Trophoblast cell (in vitro differentiated cells and primary cell): Measurements from ENCODE around the gene MMP12.
"Not testable (repeated sequence)": the region's sequence is repeated elsewhere in the genome, so short reads cannot be mapped to it uniquely, and the experiment has no call there.

Source experiments
- DNase-seq, 2 donors: peaks; one replicate each; pipeline ENCODE4 v3.0.0-alpha.2; 2016
- H2AFZ ChIP-seq: 2 replicates; pipeline ENCODE4 v1.6.1; 2013; ENCODE audit warnings: low read length, moderate library complexity, mild to moderate bottlenecking; ENCODE audit not compliant: insufficient read depth, poor library complexity
- H2AK5ac ChIP-seq: 2 replicates; pipeline ENCODE4 v1.6.1; 2013; ENCODE audit warnings: mild to moderate bottlenecking, low read length
- H2BK120ac ChIP-seq: 2 replicates; pipeline ENCODE4 v1.6.1; 2013; ENCODE audit warnings: low read length, mild to moderate bottlenecking, moderate library complexity; ENCODE audit not compliant: insufficient read depth, poor library complexity
- H2BK12ac ChIP-seq: 2 replicates; pipeline ENCODE4 v1.6.1; 2013; ENCODE audit warnings: mild to moderate bottlenecking, low read length, moderate library complexity
- H2BK5ac ChIP-seq: 2 replicates; pipeline ENCODE4 v1.6.1; 2013; ENCODE audit warnings: low read length, low read depth, moderate library complexity, mild to moderate bottlenecking; ENCODE audit not compliant: poor library complexity
- H3K14ac ChIP-seq: 2 replicates; pipeline ENCODE4 v1.6.1; 2013; ENCODE audit warnings: mild to moderate bottlenecking, low read length
- H3K18ac ChIP-seq: 2 replicates; pipeline ENCODE4 v1.6.1; 2013; ENCODE audit warnings: mild to moderate bottlenecking, low read length
- H3K23ac ChIP-seq: 2 replicates; pipeline ENCODE4 v1.6.1; 2013; ENCODE audit warnings: low read length
- H3K27ac ChIP-seq: 2 replicates; pipeline ENCODE4 v1.5.1; 2013; ENCODE audit warnings: low read depth, mild to moderate bottlenecking, inconsistent platforms, low read length, moderate library complexity
- H3K27me3 ChIP-seq: 2 replicates; pipeline ENCODE4 v1.6.1; 2013; ENCODE audit warnings: inconsistent platforms, mild to moderate bottlenecking, low read length, moderate library complexity; ENCODE audit not compliant: insufficient read depth
- H3K36me3 ChIP-seq, 2 experiments: 1 replicate in 1 of 2; 2 replicates in 1 of 2; pipeline ENCODE4 v1.6.1; 2013; ENCODE audit warnings: low read length in 2 of 2, mild to moderate bottlenecking in 2 of 2, moderate library complexity in 1 of 2; ENCODE audit not compliant: insufficient read depth in 2 of 2, control insufficient read depth in 1 of 2
- H3K4ac ChIP-seq: 2 replicates; pipeline ENCODE4 v1.6.1; 2013; ENCODE audit warnings: low read depth, mild to moderate bottlenecking, low read length, moderate library complexity
- H3K4me1 ChIP-seq, 2 experiments: 1 replicate in 1 of 2; 2 replicates in 1 of 2; pipeline ENCODE4 v1.6.1; 2013; ENCODE audit warnings: low read length in 2 of 2, mild to moderate bottlenecking in 2 of 2, moderate library complexity in 1 of 2; ENCODE audit not compliant: insufficient read depth in 2 of 2, control insufficient read depth in 1 of 2
- H3K4me2 ChIP-seq: 2 replicates; pipeline ENCODE4 v1.6.1; 2013; ENCODE audit warnings: inconsistent platforms, mild to moderate bottlenecking, low read length, moderate library complexity
- H3K4me3 ChIP-seq: 2 replicates; pipeline ENCODE4 v1.5.1; 2013; ENCODE audit warnings: mild to moderate bottlenecking, low read depth, low read length, inconsistent platforms
- H3K79me1 ChIP-seq: one replicate; pipeline ENCODE4 v1.6.1; 2013; ENCODE audit warnings: low read length
- H3K79me2 ChIP-seq: 2 replicates; pipeline ENCODE4 v1.6.1; 2013; ENCODE audit warnings: low read length, mild to moderate bottlenecking; ENCODE audit not compliant: control insufficient read depth, insufficient read depth, poor library complexity
- H3K9ac ChIP-seq: 2 replicates; pipeline ENCODE4 v1.6.1; 2013; ENCODE audit warnings: mild to moderate bottlenecking, low read length
- H3K9me3 ChIP-seq: 2 replicates; pipeline ENCODE4 v1.6.1; 2013; ENCODE audit warnings: low read depth, mild to moderate bottlenecking, control low read depth, inconsistent platforms, low read length; ENCODE audit not compliant: insufficient read depth
- H4K12ac ChIP-seq: 2 replicates; pipeline ENCODE4 v1.6.1; 2013; ENCODE audit warnings: low read depth, mild to moderate bottlenecking, low read length, moderate library complexity
- H4K8ac ChIP-seq: 2 replicates; pipeline ENCODE4 v1.6.1; 2013; ENCODE audit warnings: low read depth, mild to moderate bottlenecking, low read length, moderate library complexity
- H4K91ac ChIP-seq: one replicate; pipeline ENCODE4 v1.6.1; 2013; ENCODE audit warnings: low read depth, mild to moderate bottlenecking, low read length, moderate library complexity
- WGBS: extraction: QIAGEN DNeasy Blood & Tissue Kit; methylation state at CpG from one replicate; pipeline ENCODE4 v1.1.7; 2013; ENCODE audit warnings: missing lambda C conversion rate; ENCODE audit not compliant: insufficient read length, insufficient coverage; ENCODE audit errors: extremely low coverage; 5-methylcytosine and 5-hydroxymethylcytosine counted together

MMP12 gene

DNA sequence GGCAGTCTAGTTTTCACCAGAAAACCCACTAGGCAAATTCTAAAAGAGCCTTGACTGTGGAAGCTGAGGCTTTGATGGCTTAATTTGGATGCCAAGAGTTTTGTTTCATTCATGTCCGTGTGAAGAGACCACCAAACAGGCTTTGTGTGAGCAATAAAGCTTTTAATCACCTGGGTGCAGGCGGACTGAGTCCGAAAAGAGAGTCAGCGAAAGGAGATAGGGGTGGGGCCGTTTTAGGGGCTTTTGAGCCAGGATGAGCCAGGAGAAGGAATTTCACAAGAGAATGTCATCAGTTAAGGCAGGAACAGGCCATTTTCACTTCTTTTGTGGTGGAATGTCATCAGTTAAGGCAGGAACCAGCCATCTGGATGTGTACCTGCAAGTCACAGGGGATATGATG lies 29.1 kb upstream of the MMP12 start:
- H3K9me3 ChIP-seq, H3K4ac ChIP-seq, H3K9ac ChIP-seq, H2BK12ac ChIP-seq, H2BK120ac ChIP-seq, H3K18ac ChIP-seq, H3K79me2 ChIP-seq, H3K79me1 ChIP-seq, H2BK5ac ChIP-seq, H2AFZ ChIP-seq, H2AK5ac ChIP-seq, H3K14ac ChIP-seq, H4K8ac ChIP-seq, DNase-seq, H3K27ac ChIP-seq, H3K4me3 ChIP-seq, H3K27me3 ChIP-seq, H4K91ac ChIP-seq, H3K4me2 ChIP-seq, H3K4me1 ChIP-seq, H3K36me3 ChIP-seq, H3K23ac ChIP-seq, H4K12ac ChIP-seq: not testable (repeated sequence)
- no CpG with 5 or more reads among the region's 5 CpGs for WGBS

- H4K8ac ChIP-seq = no peak overlapping the region
- no peak overlapping the region for H3K4ac ChIP-seq
- H2AK5ac ChIP-seq = no peak overlapping the region
- H3K18ac ChIP-seq = no peak overlapping the region
- H3K27ac ChIP-seq = no peak overlapping the region
- no peaks in the 10 kb centered on the region for H3K79me2 ChIP-seq
- no peak overlapping the region for H3K4me3 ChIP-seq
- no peak overlapping the region for H2BK120ac ChIP-seq
- H4K91ac ChIP-seq = no peak overlapping the region
- WGBS = no CpG with 5 or more reads among the region's 2 CpGs
- H2BK12ac ChIP-seq = no peak overlapping the region
- no peaks in the 10 kb centered on the region for H3K36me3 ChIP-seq
- DNase-seq = no peak
- no peak overlapping the region for H2AFZ ChIP-seq
- no peak overlapping the region for H3K4me2 ChIP-seq
- H3K9ac ChIP-seq = no peak overlapping the region
- no peak overlapping the region for H3K23ac ChIP-seq
- no peaks in the 10 kb centered on the region for H3K79me1 ChIP-seq
- H4K12ac ChIP-seq = no peak overlapping the region
- H3K27me3 ChIP-seq = no peaks in the 10 kb centered on the region
- no peak overlapping the region for H2BK5ac ChIP-seq
- H3K4me1 ChIP-seq = no peaks in the 10 kb centered on the region
- H3K14ac ChIP-seq = no peak overlapping the region
- H3K9me3 ChIP-seq = no peaks in the 10 kb centered on the region
These were observed 25.6 kb upstream of the MMP12 start for GRCh38 chr11:102900346-102900745.

DNA sequence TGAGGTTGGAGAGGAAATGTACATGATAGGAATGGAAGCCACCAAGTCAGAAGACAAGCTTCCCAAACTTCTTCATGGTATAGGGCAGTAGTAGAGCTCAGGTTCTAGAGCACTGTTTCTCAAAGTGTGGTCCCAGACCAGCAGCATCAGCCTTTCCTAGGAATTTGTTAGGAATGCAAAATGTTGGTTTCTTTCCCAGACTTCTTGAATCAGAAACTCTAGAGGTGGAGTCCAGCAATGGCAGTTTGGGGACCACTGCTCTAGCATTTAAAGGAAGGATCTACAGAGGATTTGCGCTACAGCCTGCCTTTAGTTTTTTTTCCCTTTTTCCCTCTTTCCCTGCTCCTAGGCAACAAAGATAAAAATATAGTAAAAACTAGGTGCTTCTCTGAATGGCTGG lies 17.0 kb upstream of the MMP12 start:
- Histone ChIP-seq H3K79me1 (no peaks in the 10 kb centered on the region), H3K9me3 (no peaks in the 10 kb centered on the region), H2BK120ac (no peak overlapping the region), H3K9ac (no peak overlapping the region), H3K27ac (no peak overlapping the region), H2AK5ac (no peak overlapping the region), H4K91ac (no peak overlapping the region), H2BK12ac (no peak overlapping the region), H2AFZ (no peak overlapping the region), H3K79me2 (no peaks in the 10 kb centered on the region), H3K4me3 (no peak overlapping the region), H3K27me3 (no peaks in the 10 kb centered on the region), H4K8ac (no peak overlapping the region), H3K36me3 (no peaks in the 10 kb centered on the region), H3K23ac (no peak overlapping the region), H4K12ac (no peak overlapping the region), H3K4ac (no peak overlapping the region), H3K4me1 (no peaks in the 10 kb centered on the region), H3K18ac (no peak overlapping the region), H3K14ac (no peak overlapping the region), H3K4me2 (no peak overlapping the region), H2BK5ac (no peak overlapping the region)
- no peak for DNase-seq
- WGBS = no CpG with 5 or more reads among the region's 1 CpG

- H2BK5ac ChIP-seq = no peak overlapping the region
These were observed 12.2 kb upstream of the MMP12 start for GRCh38 chr11:102886999-102887398.

More at GRCh38 chr11:102886999-102887398, 12.2 kb upstream of the MMP12 start:
- H2BK120ac ChIP-seq = no peak overlapping the region
- H3K27ac ChIP-seq = no peak overlapping the region
- H3K14ac ChIP-seq = no peak overlapping the region
- H3K9me3 ChIP-seq = no peaks in the 10 kb centered on the region
- H4K91ac ChIP-seq = no peak overlapping the region
- no CpG with 5 or more reads among the region's 6 CpGs for WGBS
- no peak overlapping the region for H3K23ac ChIP-seq
- no peaks in the 10 kb centered on the region for H3K27me3 ChIP-seq
- no peak overlapping the region for H2BK12ac ChIP-seq
- no peak overlapping the region for H3K4me3 ChIP-seq
- no peaks in the 10 kb centered on the region for H3K4me1 ChIP-seq
- H3K18ac ChIP-seq = no peak overlapping the region
- no peak overlapping the region for H2AK5ac ChIP-seq
- DNase-seq = no peak
- no peak overlapping the region for H3K4me2 ChIP-seq
- no peak overlapping the region for H3K4ac ChIP-seq
- no peak overlapping the region for H4K8ac ChIP-seq
- H2AFZ ChIP-seq = no peak overlapping the region
- H4K12ac ChIP-seq = no peak overlapping the region
- no peaks in the 10 kb centered on the region for H3K79me2 ChIP-seq
- peak overlapping the region; percentile 63 for H3K9ac ChIP-seq
- H3K36me3 ChIP-seq = no peaks in the 10 kb centered on the region
- no peaks in the 10 kb centered on the region for H3K79me1 ChIP-seq
